ENCODE measurements around the gene ZNF536. TPM values are rescaled to one million over a fixed set of nuclear protein-coding genes. Genes with fewer than 3 reads are reported as not detected.

The ZNF536 gene
- total RNA-seq, 1 experiment from 2014 or later: not detected

DNA sequence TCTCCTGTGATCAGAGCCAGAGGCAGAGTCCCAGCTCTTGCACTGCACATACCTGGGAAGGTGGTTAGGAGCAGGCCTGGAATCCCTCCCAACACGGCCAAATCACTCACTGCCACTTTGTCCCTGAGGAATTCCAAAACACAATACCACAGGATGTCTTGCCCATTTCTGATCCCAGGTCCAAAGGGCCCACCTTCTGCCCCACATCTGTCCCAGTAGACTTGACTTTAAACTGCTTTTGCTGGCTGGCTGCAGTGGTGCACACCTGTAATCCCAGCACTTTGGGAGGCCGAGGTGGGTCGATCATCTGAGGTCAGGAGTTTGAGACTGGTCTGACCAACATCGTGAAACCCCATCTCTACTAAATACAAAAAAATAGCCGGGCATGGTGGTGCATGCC is 18.9 kb downstream of the ZNF536 start:
- no peak for DNase-seq
- peaks cover 60% of the 10 kb centered on the region for H3K27me3 ChIP-seq (ENCODE audit: insufficient read depth, low read depth)
- intact Hi-C loops (cut with micrococcal nuclease; ENCODE audit: unreplicated experiment): no loop called here
- TF ChIP-seq EZH2 (IDR thresholded peaks at IDR 0.05; ENCODE audit: low read depth) (no peak), CTCF (conservative IDR thresholded peaks at IDR 0.05) (no peak)
- BruUV-seq (replicated peaks): no TSS peak
- H3K79me2 ChIP-seq (ENCODE audit: low read depth): no peaks in the 10 kb centered on the region
- H3K4me3 ChIP-seq: no peak overlapping the region
- H3F3A ChIP-seq (ENCODE audit: insufficient read depth, low read depth): no peaks in the 10 kb centered on the region
- ChIA-PET POLR2A (ENCODE audit: unreplicated experiment) (no interaction called here), CTCF (no interaction called here)
- H3K9me2 ChIP-seq (ENCODE audit: insufficient read depth): no peaks in the 10 kb centered on the region
- H3K9me3 ChIP-seq (ENCODE audit: insufficient read depth, low read depth): no peaks in the 10 kb centered on the region
- H3K36me3 ChIP-seq (ENCODE audit: low read depth): no peaks in the 10 kb centered on the region
- H4K20me1 ChIP-seq (ENCODE audit: insufficient read depth): no peaks in the 10 kb centered on the region
- no peak overlapping the region for H3K4me2 ChIP-seq
- no peak overlapping the region for H2AFZ ChIP-seq
- no peak overlapping the region for H3K27ac ChIP-seq
- H3K4me1 ChIP-seq (replicated peaks; ENCODE audit: insufficient read depth): no peaks in the 10 kb centered on the region

DNA sequence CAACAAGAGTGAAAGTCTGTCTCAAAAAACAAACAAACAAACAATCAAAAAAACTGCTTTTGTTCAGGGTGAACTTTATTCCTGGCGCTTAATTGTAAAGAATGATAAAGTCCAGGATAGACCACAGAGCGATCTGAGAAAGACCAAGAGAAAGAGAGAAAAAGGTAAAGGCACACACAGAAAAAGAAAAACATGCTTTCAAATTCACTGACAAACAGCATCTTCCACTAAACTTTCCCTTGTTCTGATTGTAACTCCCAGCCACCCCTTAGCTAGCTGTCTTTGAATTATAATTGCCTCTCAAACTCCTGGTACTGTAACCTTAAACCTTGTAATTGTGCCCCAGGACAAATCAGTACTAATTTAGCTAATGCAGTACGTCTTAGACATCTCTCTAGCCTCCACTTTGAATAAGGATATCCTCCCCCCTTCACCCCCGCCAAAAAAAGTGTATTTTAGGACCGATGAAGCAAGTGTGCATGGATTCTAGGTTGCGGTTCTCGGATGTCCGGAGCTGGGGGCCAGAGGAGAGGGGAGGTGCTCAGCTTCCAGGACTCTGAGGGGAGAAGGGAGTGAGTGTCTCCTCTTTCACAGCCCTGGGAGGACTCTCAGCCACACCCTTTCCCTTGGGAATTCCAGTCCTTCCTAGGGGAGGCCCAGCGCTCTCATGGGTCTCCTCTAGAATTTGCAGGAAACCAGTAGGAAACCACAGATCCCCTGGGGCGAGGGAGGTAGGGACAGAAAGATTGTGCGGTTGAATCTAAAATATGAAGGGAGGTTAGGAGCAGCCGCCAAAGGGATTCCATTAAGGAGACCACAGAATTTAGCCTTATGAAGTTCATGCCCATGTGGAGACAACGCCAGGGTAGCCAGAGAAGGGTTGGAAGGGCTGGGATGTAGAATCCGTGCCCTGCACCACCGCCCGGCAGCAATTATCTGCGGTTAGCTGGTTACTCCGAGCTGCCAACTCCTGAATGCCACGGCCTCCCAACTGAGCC is 19.7 kb downstream of the ZNF536 start:
- TF ChIP-seq CTCF (conservative IDR thresholded peaks at IDR 0.05) (no peak), EZH2 (IDR thresholded peaks at IDR 0.05; ENCODE audit: low read depth) (no peak)
- Histone ChIP-seq H4K20me1 (ENCODE audit: insufficient read depth) (no peaks in the 10 kb centered on the region), H3K4me1 (replicated peaks; ENCODE audit: insufficient read depth) (no peaks in the 10 kb centered on the region), H2AFZ (no peak overlapping the region), H3K9me2 (ENCODE audit: insufficient read depth) (no peaks in the 10 kb centered on the region), H3K4me3 (no peak overlapping the region), H3K27me3 (ENCODE audit: insufficient read depth, low read depth) (peaks cover 57% of the 10 kb centered on the region), H3F3A (ENCODE audit: insufficient read depth, low read depth) (no peaks in the 10 kb centered on the region), H3K4me2 (no peak overlapping the region), H3K79me2 (ENCODE audit: low read depth) (no peaks in the 10 kb centered on the region), H3K9me3 (ENCODE audit: insufficient read depth, low read depth) (no peaks in the 10 kb centered on the region), H3K36me3 (ENCODE audit: low read depth) (no peaks in the 10 kb centered on the region), H3K27ac (no peak overlapping the region)
- intact Hi-C loops (cut with micrococcal nuclease; ENCODE audit: unreplicated experiment): no loop called here
- no peak for DNase-seq
- BruUV-seq (replicated peaks): no TSS peak
- ChIA-PET CTCF (no interaction called here), POLR2A (ENCODE audit: unreplicated experiment) (no interaction called here)

DNA sequence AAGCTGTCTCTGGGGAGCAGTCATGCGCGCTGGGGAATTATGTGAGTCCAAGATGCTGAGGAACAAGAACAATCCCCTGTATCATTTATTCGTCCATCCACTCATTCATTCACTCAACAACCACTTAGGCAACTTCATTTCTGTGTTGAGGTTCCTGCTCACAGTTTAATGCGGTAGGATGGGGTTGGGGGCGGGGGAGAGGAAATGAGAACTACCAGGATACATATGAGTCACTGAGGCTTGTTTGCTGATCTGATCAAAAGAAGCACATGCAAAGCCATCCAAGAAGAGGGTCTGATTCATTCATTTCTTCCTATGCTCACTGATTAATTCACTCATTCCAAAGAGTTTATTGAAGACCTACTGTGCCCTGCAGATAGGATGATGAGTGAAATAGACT is 20.9 kb downstream of the ZNF536 start:
- intact Hi-C loops (cut with micrococcal nuclease; ENCODE audit: unreplicated experiment): no loop called here
- DNase-seq: no peak
- Histone ChIP-seq H3K9me3 (ENCODE audit: insufficient read depth, low read depth) (no peaks in the 10 kb centered on the region), H3K27me3 (ENCODE audit: insufficient read depth, low read depth) (peaks cover 47% of the 10 kb centered on the region), H3K4me3 (no peak overlapping the region), H3F3A (ENCODE audit: insufficient read depth, low read depth) (no peaks in the 10 kb centered on the region), H4K20me1 (ENCODE audit: insufficient read depth) (no peaks in the 10 kb centered on the region), H3K4me1 (replicated peaks; ENCODE audit: insufficient read depth) (no peaks in the 10 kb centered on the region), H3K27ac (no peak overlapping the region), H3K79me2 (ENCODE audit: low read depth) (no peaks in the 10 kb centered on the region), H3K4me2 (no peak overlapping the region), H3K9me2 (ENCODE audit: insufficient read depth) (no peaks in the 10 kb centered on the region), H3K36me3 (ENCODE audit: low read depth) (no peaks in the 10 kb centered on the region), H2AFZ (no peak overlapping the region)
- TF ChIP-seq EZH2 (IDR thresholded peaks at IDR 0.05; ENCODE audit: low read depth) (no peak), CTCF (conservative IDR thresholded peaks at IDR 0.05) (no peak)
- ChIA-PET CTCF (no interaction called here), POLR2A (ENCODE audit: unreplicated experiment) (no interaction called here)
- BruUV-seq (replicated peaks): no TSS peak
